HFF-Myc (cell line): Measurements from ENCODE around the gene ANXA2.

ENCODE experiments used
- DNase-seq: peaks from one replicate; pipeline ENCODE4 v3.0.0-alpha.2; 2011; ENCODE audit warnings: low read depth; ENCODE audit errors: extremely low read depth
- H3K4me3 ChIP-seq: replicated peaks from 2 replicates; pipeline ENCODE4 v1.5.1; 2011; ENCODE audit warnings: low read depth, mild to moderate bottlenecking, control low read depth, low read length
- TF ChIP-seq, protein P1 (sequence below): IDR thresholded peaks from 2 replicates; pipeline ENCODE4 v1.5.1; 2012; ENCODE audit warnings: mild to moderate bottlenecking, low read depth, low read length, control low read depth; ENCODE audit errors: missing control alignments

ANXA2 gene

DNA sequence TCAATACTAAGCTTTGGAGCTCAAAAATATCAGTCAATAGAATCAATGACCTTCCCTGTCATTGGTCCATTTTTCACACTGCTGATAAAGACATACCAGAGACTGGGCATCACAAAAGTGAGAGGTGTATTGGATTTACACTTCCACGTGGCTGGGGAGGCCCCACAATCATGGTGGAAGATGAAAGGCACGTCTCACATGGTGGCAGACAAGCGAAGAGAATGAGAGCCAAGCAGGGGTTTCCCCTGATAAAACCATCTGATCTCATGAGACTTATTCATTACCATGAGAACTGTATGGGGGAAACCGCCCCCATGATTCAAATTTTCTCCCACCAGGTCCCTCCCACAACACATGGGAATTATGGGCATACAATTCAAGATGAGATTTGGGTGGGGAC lies 81.9 kb downstream of the ANXA2 start:
- no peak overlapping the region for H3K4me3 ChIP-seq
- TF ChIP-seq, protein P1, sequence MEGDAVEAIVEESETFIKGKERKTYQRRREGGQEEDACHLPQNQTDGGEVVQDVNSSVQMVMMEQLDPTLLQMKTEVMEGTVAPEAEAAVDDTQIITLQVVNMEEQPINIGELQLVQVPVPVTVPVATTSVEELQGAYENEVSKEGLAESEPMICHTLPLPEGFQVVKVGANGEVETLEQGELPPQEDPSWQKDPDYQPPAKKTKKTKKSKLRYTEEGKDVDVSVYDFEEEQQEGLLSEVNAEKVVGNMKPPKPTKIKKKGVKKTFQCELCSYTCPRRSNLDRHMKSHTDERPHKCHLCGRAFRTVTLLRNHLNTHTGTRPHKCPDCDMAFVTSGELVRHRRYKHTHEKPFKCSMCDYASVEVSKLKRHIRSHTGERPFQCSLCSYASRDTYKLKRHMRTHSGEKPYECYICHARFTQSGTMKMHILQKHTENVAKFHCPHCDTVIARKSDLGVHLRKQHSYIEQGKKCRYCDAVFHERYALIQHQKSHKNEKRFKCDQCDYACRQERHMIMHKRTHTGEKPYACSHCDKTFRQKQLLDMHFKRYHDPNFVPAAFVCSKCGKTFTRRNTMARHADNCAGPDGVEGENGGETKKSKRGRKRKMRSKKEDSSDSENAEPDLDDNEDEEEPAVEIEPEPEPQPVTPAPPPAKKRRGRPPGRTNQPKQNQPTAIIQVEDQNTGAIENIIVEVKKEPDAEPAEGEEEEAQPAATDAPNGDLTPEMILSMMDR: no peak
- no peak for DNase-seq

DNA sequence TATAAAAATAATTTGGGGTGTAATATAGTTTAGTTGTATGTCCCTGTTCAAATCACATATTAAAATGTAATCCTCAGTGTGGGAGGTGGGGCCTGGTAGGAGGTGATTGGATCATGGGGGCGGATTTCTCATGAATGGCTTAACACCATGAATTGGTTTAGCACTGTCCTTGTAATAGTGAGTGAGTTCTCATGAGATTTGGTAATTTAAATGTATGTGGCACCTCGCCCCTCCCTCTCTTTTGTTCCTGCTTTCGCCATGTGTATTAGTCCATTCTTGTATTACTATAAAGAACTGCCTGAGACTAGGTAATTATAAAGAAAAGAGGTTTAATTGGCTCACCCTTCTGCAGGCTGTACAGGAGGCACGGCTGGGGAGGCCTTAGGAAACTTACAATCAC lies 83.9 kb downstream of the ANXA2 start:
- TF ChIP-seq, protein P1: no peak
- no peak overlapping the region for H3K4me3 ChIP-seq
- no peak for DNase-seq

DNA sequence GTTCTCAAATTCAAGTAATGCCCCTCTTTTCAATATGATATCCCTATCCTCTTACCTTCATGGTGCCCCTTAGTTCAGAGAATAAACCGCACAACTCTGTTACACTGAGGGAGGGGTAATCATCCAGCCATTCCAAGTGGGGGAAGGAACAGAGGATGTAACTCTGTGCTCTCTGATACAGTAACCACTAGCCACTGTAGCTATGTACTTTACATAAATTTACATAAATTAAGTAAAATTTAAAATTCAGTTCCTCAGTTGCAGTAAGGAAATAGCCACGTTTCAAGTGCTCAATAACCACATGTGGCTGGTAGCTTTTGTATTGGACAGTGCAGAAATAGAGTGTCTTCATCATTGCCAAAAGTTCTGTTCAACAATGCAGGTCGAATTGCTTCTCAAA lies 90.8 kb downstream of the ANXA2 start:
- TF ChIP-seq, protein P1: no peak
- H3K4me3 ChIP-seq: no peak overlapping the region
- no peak for DNase-seq

DNA sequence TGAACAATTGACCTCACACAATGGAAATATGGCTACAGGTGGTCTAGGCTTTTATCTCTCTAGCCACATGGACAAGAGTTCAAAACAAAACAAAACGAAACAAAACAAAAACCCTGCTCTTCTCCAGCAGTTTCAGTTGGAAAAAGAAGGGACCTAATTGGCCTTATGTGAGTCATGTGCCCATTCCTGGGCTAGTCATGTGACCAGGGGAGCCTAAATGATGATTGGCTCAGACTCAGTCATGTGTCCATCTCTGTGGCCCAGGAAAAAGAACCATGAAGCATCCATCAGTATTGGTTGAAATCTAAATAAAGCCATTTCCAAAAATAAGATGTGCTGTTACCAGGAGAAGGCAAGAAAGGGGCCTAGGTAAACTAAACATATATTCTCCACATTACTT lies 96.8 kb downstream of the ANXA2 start:
- no peak for DNase-seq
- TF ChIP-seq, protein P1: no peak
- no peak overlapping the region for H3K4me3 ChIP-seq

DNA sequence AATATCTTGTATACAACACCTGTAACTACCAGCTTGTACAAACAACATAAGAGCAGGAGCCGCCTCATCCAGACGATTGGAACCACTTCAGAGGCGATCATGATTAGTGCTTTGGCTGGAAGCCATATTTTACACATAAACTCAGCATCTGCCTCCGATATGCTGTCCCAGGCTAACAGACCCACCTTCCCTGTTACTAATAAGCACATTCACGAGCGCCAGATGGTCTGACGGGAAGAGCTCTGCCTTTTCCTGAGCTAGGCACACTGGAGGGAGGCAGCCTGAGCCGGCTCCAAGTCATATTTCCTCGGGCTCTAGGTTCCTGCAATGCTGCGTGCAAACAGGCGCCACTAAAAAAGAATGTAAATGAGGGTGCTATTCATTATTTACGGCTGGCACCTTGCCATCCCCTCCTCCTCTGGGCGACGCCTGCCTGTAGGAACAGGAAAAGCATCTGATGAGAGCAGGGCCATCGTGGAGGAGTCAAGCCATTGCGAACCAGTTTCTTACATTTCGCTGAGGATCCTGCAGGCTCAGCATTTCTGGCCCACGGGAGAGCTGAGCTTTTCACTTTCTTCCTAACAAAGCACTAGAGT lies 98.2 kb downstream of the ANXA2 start:
- TF ChIP-seq, protein P1: no peak
- no peak overlapping the region for H3K4me3 ChIP-seq
- DNase-seq: peak; percentile 15
